HG03064 (cell line): ENCODE measurements around the gene KXD1.
"Not testable (repeated sequence)": the region's sequence is repeated elsewhere in the genome, so short reads cannot be mapped to it uniquely, and the experiment has no call there.

Experiments used
- ATAC-seq: cut with Tn5 transposase; IDR thresholded peaks from one replicate; pipeline ENCODE4 v1.9.1; 2021; ENCODE audit warnings: low read depth; ENCODE audit not compliant: unreplicated experiment

KXD1 gene

GRCh38 chr19:18533058-18533457, 24.6 kb upstream of the KXD1 start:
- no peak for ATAC-seq

- no peak for ATAC-seq
Observed at GRCh38 chr19:18536475-18536874, 21.2 kb upstream of the KXD1 start.

GRCh38 chr19:18537431-18537830, 20.2 kb upstream of the KXD1 start:
- ATAC-seq, result no peak

DNA sequence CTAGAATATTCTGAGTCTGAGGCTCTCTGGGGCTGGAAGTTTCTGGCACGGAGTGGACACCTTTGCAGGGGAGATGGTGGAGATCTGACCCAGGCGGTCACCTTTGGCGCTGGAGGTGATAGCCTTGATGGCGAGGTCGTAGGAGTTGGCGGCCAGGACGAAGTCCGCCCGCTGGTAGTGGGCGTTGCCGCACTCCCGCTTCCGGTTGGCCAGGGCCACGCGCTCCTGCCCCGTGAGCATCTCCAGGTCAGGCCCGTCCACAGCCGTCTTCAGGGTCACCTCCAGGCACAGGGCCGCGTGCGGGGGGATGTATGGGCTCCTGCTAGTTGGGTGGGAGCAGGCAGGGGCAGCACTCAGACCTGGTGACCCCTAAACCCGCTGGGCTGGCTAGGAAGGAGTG, 19.6 kb upstream of the KXD1 start:
- ATAC-seq, result no peak

GRCh38 chr19:18539372-18539771, 18.3 kb upstream of the KXD1 start:
- no peak for ATAC-seq

DNA sequence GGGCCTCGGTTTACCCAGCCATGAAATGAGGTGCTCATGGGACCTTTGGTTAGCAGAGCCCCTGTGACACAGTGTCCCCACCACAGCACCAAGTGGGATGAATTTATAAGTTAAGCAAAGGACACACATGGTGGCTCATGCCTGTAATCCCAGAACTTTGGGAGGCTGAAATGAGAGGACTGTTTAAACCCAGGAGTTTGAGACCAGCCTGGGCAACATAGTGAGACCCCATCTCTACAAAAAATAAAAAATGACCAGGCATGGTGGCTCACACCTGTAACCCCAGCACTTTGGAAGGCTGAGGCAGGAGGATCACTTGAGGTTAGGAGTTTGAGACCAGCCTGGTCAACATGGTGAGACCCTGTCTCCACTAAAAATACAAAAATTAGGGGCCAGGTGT, 17.5 kb upstream of the KXD1 start:
- ATAC-seq, result not testable (repeated sequence)

DNA sequence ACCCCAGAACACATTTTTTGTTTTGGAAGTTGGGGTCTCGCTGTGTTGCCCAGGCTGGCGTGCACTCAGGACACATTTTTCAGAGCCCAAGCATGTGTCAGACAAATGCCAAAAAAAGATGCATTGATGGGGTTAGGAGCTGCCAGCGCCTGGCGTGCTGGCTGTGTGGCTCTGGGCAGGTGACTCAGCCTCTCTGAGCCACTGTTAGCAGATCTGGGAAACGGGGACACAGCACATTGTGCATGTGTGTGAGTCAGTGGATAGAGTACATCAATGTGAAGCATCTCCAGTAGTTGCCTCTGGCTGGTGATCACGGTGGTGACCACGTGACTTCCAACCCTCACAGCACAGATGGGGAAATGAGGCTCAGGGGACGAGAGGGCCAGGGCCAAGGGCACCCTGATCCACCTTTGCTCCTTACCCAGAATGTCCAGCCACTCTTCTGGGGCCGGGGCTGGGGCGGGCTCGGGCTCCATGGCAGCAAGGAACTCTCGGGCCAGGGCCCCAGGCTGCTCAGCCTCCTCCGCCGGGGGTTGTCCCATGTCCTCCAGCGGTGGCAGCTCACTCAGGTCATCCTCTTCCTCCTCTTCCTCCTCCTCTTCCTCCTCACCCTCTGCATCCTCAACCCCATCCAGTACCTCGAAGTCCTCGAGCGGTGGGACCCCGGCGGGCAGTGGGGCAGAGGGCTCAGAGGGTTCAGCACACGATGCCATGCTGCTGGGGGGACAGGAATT, 16.2 kb upstream of the KXD1 start:
- no peak for ATAC-seq

DNA sequence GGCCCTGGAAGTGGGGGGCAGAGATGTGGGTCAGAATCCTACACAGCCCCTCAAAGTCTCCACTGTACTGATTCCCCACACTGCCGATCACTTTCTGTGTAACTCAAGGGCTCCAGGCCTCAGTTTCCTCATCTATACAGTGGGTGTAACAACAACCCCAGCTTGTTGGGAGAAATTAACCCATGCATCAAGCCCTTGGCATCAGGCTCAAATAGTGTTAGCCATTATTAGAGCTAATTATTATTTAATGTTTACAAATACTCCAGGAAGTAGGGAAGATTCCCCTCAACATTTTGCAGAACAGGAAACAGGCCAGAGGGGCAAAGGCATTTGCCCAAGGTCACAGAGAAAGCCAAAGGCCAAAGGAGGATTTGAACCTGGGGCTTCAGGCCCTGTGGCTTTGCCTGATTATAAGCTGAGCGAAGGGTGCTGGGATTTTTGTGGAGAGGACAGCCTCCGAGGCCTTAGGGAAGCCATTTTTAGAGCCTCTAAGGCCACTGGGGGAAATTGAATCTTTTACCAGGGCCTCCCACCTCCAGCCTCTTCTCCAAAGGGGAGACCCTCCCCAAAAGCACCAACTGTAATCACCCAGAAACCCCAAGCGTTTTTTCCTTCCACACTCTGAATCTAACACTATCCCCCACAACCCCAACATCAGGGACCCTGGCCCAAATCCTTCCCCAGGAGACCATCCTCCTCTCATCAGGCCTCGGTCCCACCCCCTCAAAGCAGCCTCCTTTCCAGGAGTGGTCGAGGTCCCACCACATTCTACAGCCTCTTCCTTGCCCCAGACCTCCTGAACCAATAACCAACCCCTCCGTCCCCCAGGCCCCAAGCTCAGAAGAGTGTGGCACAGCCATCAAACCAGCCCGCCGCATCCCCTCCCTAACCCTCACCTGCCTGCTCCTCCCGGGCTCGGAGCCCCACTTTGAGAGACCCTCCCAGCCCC, 15.4 kb upstream of the KXD1 start:
- ATAC-seq, result no peak

DNA sequence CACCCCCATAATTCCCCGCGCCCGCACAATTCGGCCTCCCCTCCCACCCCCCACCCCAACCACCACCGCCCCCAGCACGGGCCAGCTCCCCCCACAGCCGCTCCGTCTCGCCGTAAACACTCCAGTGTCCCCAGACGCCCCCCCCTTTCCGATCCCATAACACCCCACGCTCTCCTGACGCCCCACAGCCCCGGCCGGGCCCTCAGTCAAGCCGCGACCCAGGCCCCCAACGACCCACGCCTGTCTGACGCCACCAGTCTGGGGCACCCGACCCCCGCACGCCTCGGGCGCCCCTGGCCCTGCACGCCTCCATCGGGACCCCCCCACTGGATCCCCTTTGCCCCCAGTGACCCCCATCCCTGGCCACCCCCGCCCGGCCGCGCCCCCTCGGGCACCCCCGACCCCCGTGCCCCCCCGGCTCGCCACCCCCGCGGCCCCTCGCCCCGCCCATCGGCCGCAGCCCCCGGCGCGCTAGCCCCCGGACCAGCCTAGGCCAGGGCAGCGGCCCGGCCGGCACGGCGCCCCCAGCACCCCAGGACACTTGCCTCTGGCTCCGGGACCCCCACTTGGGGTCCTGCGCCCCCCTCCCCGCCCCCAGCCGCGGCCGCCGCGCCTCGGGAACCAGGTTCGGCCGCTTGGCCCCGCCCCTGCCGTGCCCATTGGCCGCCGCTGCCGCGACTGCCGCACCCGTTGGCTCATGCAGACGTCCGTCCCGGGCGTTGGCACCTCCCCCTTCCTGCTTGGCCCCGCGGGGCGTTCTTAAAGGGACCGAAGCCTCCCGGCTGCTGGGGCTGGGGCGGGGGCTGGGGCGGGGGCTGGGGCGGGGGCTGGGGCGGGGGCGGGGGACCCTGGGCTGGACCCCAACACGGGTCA, 14.5 kb upstream of the KXD1 start, which contains the start of gene FKBP8:
Gene FKBP8, minus strand, starts transcription at position 633 of the 873 bp plus-strand sequence. CDS start 1,603 bp downstream, outside the sequence.
- ATAC-seq, result peak; percentile 69

- ATAC-seq, result peak; percentile 46
Observed at GRCh38 chr19:18543814-18544475, 13.7 kb upstream of the KXD1 start.

DNA sequence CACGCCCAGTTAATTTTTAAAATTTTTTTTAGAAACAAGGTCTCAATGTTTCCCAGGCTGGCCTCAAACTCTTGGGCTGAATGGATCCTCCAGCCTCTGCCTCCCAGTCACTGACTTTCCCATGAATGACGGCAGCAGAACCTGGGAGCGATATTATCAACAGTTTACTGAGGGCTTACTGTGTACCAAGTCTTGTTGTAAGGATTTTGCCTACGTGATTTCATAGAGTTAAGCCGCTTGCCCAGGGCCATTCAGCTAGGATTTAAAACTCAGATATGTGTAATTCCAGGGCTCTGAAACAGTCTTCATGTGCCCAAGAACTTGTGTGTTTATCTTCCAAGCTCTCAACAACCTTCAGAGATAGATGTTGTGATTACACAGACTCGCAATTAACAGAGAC, 6.0 kb upstream of the KXD1 start:
- no peak for ATAC-seq

GRCh38 chr19:18558202-18558555, 509 bp downstream of the KXD1 start:
- ATAC-seq, result no peak

GRCh38 chr19:18558604-18559003, 934 bp downstream of the KXD1 start:
- ATAC-seq, result no peak

DNA sequence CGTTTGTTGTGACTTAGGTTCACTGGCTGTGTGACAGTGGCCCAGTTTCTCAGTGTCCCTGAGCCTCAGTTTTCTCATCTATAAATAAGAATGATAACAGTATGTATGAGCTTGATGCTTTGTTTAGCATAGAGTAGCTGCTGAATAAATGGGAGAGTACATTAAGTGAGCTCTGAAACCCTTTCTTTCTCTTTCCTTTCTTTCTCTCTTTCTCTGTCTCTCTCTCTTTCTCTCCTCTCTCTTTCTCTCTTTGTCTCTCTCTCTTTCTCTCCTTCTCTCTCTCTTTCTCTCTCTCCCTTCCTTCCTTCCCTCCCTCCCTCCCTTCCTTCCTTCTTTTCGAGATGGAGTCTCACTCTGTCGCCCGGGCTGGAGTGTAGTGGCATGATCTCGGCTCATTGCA, 2.0 kb downstream of the KXD1 start:
- ATAC-seq, result no peak

GRCh38 chr19:18562086-18562485, 4.4 kb downstream of the KXD1 start:
- no peak for ATAC-seq

DNA sequence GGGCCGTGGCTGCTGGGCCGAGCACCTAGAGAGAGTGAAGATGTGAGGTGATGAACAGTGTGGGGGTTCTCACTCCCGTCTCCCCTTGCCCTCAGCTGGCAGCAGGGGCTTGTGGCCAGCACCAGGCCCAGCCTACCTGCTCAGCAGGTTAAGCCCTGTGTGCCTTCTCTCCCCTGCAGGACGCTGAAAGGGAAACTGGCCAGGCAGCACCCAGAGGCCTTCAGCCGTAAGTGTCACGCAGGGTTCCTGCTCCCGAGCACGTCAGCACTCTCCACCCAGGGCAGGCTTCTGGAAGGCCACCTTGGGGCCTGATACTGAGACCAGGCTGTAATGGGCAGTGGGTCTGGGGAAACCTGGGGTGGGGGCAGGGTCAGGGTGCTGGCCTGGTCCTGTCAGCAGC, 9.3 kb downstream of the KXD1 start:
- no peak for ATAC-seq

GRCh38 chr19:18568367-18568766, 10.7 kb downstream of the KXD1 start:
- no peak for ATAC-seq

DNA sequence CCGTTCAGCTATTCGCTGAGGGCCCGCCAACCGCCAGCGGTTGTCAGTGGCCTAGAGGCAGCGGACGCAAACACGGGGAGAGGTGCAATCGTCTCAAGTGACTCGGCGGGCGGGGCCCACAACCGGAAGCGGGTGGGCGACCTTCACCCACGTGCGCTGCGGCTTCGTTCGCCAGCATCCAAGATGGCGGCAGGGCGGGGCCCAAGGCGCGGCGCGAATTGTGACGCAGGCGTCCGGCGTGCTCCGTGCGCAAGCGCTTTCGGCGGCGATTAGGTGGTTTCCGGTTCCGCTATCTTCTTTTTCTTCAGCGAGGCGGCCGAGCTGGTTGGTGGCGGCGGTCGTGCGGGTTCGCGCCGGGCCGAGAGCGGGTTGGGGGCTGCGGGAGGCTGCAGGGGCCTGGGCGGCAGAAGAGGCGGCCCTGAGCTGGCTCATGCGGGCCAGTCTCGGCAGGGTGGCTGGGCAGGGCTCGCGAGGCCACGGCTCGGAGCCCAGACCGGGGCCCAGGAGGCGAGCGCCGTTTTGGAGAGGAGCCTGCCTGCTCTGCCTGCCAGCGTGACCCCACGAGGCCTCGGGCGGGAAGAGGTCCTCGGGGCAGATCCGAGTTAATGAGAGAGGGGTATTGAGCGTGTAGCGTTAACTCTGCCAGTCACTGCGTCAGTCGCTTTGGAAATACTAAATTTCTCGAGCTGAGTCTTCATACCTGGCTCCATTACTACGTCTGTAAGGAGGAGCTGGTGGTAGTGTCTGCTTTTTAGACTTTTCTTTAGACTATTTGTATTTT, 14.1 kb downstream of the KXD1 start, which contains the start of gene UBA52:
Gene UBA52, plus strand, starts transcription at position 294 of the 781 bp plus-strand sequence. CDS start 1,444 bp downstream, outside the sequence.
- ATAC-seq, result peak; percentile 73

DNA sequence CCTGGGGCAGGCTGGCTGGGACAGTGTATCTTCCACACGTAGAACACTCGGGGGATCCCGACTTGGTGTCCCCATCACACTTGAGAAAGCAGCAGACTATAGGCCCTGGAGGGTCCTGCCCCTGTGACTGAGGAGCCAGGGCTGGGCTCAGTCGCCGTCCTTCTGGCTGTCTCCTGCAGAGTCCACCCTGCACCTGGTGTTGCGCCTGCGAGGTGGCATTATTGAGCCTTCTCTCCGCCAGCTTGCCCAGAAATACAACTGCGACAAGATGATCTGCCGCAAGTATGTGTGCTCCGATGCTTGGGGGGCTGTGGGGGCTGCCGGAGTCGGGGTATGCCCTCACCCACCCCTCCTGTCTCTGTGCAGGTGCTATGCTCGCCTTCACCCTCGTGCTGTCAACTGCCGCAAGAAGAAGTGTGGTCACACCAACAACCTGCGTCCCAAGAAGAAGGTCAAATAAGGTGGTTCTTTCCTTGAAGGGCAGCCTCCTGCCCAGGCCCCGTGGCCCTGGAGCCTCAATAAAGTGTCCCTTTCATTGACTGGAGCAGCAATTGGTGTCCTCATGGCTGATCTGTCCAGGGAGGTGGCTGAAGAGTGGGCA, 17.1 kb downstream of the KXD1 start:
- no peak for ATAC-seq
